OCI-LY1 (cell line): ENCODE measurements around the gene IL31.

Experiments used
- H2AFZ ChIP-seq: fragments of 200-600 bp; sonication (generic), shearing (Covaris generic); 2 replicates; pipeline ENCODE4 v1.6.0; 2014; ENCODE audit warnings: antibody characterized with exemption, mild to moderate bottlenecking, low read length
- H3F3A ChIP-seq: fragments of 200-600 bp; sonication (generic), shearing (Covaris generic); 2 replicates; pipeline ENCODE4 v1.6.0; 2014; ENCODE audit warnings: mild to moderate bottlenecking, antibody characterized with exemption, low read length, moderate library complexity; ENCODE audit not compliant: insufficient read depth
- H3K27ac ChIP-seq: fragments of 200-600 bp; sonication (generic); 2 replicates; pipeline ENCODE4 v1.5.1; 2014; ENCODE audit warnings: low read length, mixed run types, mild to moderate bottlenecking, low read depth; ENCODE audit not compliant: poor library complexity, severe bottlenecking
- H3K27me3 ChIP-seq: fragments of 200-600 bp; sonication (generic); 2 replicates; pipeline ENCODE4 v1.6.0; 2014; ENCODE audit warnings: antibody characterized with exemption, mild to moderate bottlenecking, low read length, moderate library complexity; ENCODE audit not compliant: insufficient read depth
- H3K36me3 ChIP-seq: fragments of 200-600 bp; sonication (generic); 2 replicates; pipeline ENCODE4 v1.6.1; 2014; ENCODE audit warnings: mild to moderate bottlenecking, antibody characterized with exemption, low read length, moderate library complexity, mixed read lengths; ENCODE audit not compliant: insufficient read depth
- H3K4me1 ChIP-seq: fragments of 200-600 bp; sonication (generic); 2 replicates; pipeline ENCODE4 v1.5.1; 2014; ENCODE audit warnings: mild to moderate bottlenecking, low read length, moderate library complexity; ENCODE audit not compliant: insufficient read depth, severe bottlenecking
- H3K4me2 ChIP-seq: fragments of 200-600 bp; sonication (generic), shearing (Covaris generic); 2 replicates; pipeline ENCODE4 v1.6.1; 2014; ENCODE audit warnings: low read length
- H3K4me3 ChIP-seq: fragments of 200-600 bp; sonication (generic); 2 replicates; pipeline ENCODE4 v1.5.1; 2014; ENCODE audit warnings: low read length, low read depth, mild to moderate bottlenecking, mixed read lengths; ENCODE audit not compliant: poor library complexity, severe bottlenecking
- H3K79me2 ChIP-seq: fragments of 200-600 bp; shearing (Covaris generic); 2 replicates; pipeline ENCODE4 v1.6.1; 2016; ENCODE audit warnings: mixed run types, low read length, mixed read lengths; ENCODE audit not compliant: insufficient read depth
- H3K9ac ChIP-seq: fragments of 200-600 bp; sonication (generic), shearing (Covaris generic); 2 replicates; pipeline ENCODE4 v1.6.1; 2014; ENCODE audit warnings: mild to moderate bottlenecking, low read length, mixed read lengths
- H3K9me2 ChIP-seq: fragments of 200-600 bp; sonication (generic), shearing (Covaris generic); 2 replicates; pipeline ENCODE4 v1.6.1; 2014; ENCODE audit warnings: low read depth, mild to moderate bottlenecking, low read length, mixed read lengths
- H3K9me3 ChIP-seq: fragments of 200-600 bp; shearing (Covaris generic); 2 replicates; pipeline ENCODE4 v1.6.1; 2014; ENCODE audit warnings: low read length, mixed read lengths
- H4K20me1 ChIP-seq: fragments of 200-600 bp; sonication (generic), shearing (Covaris generic); 2 replicates; pipeline ENCODE4 v1.6.0; 2016; ENCODE audit warnings: mild to moderate bottlenecking, low read length; ENCODE audit not compliant: insufficient read depth
- EZH2 ChIP-seq: fragments of 200-600 bp; sonication (generic), shearing (Covaris generic); IDR thresholded peaks from 2 replicates; pipeline ENCODE4 v1.8.0; 2017; ENCODE audit warnings: borderline replicate concordance, mixed run types, mild to moderate bottlenecking, antibody characterized with exemption, low read length, moderate library complexity, mixed read lengths
- TF ChIP-seq, protein P1 (sequence below): fragments of 200-600 bp; sonication (generic), shearing (Covaris generic); IDR thresholded peaks from 2 replicates; pipeline ENCODE4 v1.5.1; 2017; ENCODE audit warnings: mild to moderate bottlenecking, antibody characterized with exemption, low read length, moderate library complexity, mixed read lengths

The IL31 gene

GRCh38 chr12:122174155-122174845 lies at the start of gene IL31:
IL31 (minus strand) TSS chr12:122174221; CDS start chr12:122174172, 49 bp downstream.
- Histone ChIP-seq H3K27me3 (0 out of 2 replicates have a peak, but pooled peaks cover 6% of the 10 kb centered on the region), H3K9ac (no peak within 1 kb of the TSS), H3K4me3 (no peak within 1 kb of the TSS), H3K4me2 (no peak within 1 kb of the TSS), H3K27ac (no peak within 1 kb of the TSS), H3K36me3 (no peaks in the 10 kb centered on the region), H3F3A (no peaks in the 10 kb centered on the region), H3K4me1 (no peaks in the 10 kb centered on the region), H2AFZ (no peak within 1 kb of the TSS), H3K79me2 (no peaks in the 10 kb centered on the region), H4K20me1 (no peaks in the 10 kb centered on the region), H3K9me3 (no peaks in the 10 kb centered on the region), H3K9me2 (no peaks in the 10 kb centered on the region)
- no peak for TF ChIP-seq EZH2
- TF ChIP-seq, protein P1, sequence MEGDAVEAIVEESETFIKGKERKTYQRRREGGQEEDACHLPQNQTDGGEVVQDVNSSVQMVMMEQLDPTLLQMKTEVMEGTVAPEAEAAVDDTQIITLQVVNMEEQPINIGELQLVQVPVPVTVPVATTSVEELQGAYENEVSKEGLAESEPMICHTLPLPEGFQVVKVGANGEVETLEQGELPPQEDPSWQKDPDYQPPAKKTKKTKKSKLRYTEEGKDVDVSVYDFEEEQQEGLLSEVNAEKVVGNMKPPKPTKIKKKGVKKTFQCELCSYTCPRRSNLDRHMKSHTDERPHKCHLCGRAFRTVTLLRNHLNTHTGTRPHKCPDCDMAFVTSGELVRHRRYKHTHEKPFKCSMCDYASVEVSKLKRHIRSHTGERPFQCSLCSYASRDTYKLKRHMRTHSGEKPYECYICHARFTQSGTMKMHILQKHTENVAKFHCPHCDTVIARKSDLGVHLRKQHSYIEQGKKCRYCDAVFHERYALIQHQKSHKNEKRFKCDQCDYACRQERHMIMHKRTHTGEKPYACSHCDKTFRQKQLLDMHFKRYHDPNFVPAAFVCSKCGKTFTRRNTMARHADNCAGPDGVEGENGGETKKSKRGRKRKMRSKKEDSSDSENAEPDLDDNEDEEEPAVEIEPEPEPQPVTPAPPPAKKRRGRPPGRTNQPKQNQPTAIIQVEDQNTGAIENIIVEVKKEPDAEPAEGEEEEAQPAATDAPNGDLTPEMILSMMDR = no peak

GRCh38 chr12:122216445-122216844 lies 42.4 kb upstream of the IL31 start:
- no peaks in the 10 kb centered on the region for H3K9me3 ChIP-seq
- no peaks in the 10 kb centered on the region for H3K27me3 ChIP-seq
- no peak overlapping the region for H3K27ac ChIP-seq
- peaks cover 7% of the 10 kb centered on the region; the same call in 1 of the 2 replicates for H3K79me2 ChIP-seq
- TF ChIP-seq, protein P1 = no peak
- TF ChIP-seq EZH2 = no peak
- H3F3A ChIP-seq = no peaks in the 10 kb centered on the region
- H3K4me3 ChIP-seq = no peak overlapping the region
- no peak overlapping the region for H2AFZ ChIP-seq
- H3K9ac ChIP-seq = no peak overlapping the region
- no peak overlapping the region for H3K4me2 ChIP-seq
- H3K36me3 ChIP-seq = peaks cover 92% of the 10 kb centered on the region
- H3K4me1 ChIP-seq = no peaks in the 10 kb centered on the region
- no peaks in the 10 kb centered on the region for H3K9me2 ChIP-seq
- no peaks in the 10 kb centered on the region for H4K20me1 ChIP-seq

DNA sequence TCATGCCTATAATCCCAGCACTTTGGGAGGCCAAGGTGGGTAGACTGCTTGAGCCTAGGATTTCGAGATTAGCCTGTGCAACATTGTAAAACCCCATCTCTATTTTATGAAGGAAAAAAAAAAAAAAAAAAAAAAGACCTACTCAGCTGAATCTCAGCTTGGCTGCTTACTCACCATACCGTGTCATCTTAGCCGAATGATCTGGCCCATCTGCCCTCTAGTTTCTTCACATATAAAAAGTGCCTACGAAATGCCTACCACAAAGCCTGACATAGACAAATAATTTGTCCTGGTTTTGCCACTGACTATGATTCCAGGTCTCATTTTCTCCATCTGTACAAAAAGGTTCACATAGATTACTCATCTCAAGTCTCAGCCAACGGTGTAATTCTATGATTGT lies 41.8 kb upstream of the IL31 start:
- no peak overlapping the region for H3K9ac ChIP-seq
- no peaks in the 10 kb centered on the region for H3K9me2 ChIP-seq
- no peak overlapping the region for H3K27ac ChIP-seq
- no peak overlapping the region for H3K4me2 ChIP-seq
- H3K27me3 ChIP-seq = no peaks in the 10 kb centered on the region
- H3K36me3 ChIP-seq = peaks cover 90% of the 10 kb centered on the region
- no peaks in the 10 kb centered on the region for H4K20me1 ChIP-seq
- no peak overlapping the region for H3K4me3 ChIP-seq
- H3K4me1 ChIP-seq = no peaks in the 10 kb centered on the region
- peaks cover 2% of the 10 kb centered on the region; the same call in 1 of the 2 replicates for H3K79me2 ChIP-seq
- H2AFZ ChIP-seq = no peak overlapping the region
- no peaks in the 10 kb centered on the region for H3F3A ChIP-seq
- H3K9me3 ChIP-seq = no peaks in the 10 kb centered on the region
- no peak for TF ChIP-seq EZH2
- TF ChIP-seq, protein P1 = no peak
